Measurements from ENCODE around the gene SLC39A11.

DNA sequence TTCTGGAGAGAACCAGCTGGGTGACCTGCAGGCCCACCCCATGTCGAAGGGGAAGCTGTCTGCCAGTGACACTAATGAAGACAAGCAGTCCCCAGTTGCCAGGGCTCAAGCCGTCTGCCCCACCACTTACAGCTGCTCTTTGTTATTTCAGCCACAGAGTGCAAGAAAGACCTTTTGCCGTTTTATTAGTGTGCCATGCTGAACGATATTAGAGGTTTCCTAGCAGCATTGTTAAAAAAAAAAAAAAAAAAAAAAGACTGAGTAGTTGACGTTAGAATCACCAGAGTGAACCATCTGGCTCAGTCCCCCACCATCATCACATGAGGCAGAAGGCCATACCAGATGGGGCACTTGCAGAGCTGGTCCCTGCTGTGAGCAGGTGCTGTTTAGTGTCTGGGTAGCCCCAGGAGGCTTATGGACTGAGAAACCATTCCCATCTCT lies 26.5 kb upstream of the SLC39A11 start:
- TF ChIP-seq CTBP1 (IDR thresholded peaks at IDR 0.05; ENCODE audit: borderline replicate concordance) (no peak), ARNT (IDR thresholded peaks at IDR 0.05) (no peak), TARDBP (IDR thresholded peaks at IDR 0.05) (no peak), FOXK2 (IDR thresholded peaks at IDR 0.05) (no peak), PKNOX1 (IDR thresholded peaks at IDR 0.05) (no peak), BHLHE40 (IDR thresholded peaks at IDR 0.05; ENCODE audit: borderline replicate concordance) (no peak), FOXA1 (IDR thresholded peaks at IDR 0.05) (no peak), SP1 (IDR thresholded peaks at IDR 0.05) (no peak), ELF4 (IDR thresholded peaks at IDR 0.05) (no peak), NFRKB (IDR thresholded peaks at IDR 0.05) (no peak)
